Activated naive CD4-positive, alpha-beta T cell treated with Interleukin-2 at 50 U/mL for 16 hours (primary cell): ENCODE results near the gene PRIMA1.

Source experiments
- DNase-seq: peaks from one replicate; pipeline ENCODE4 v3.0.0-alpha.2; 2020

The PRIMA1 gene

GRCh38 chr14:93751946-93752655, 36.2 kb downstream of the PRIMA1 start:
- DNase-seq: no peak

GRCh38 chr14:93749076-93749420, 39.2 kb downstream of the PRIMA1 start:
- DNase-seq: no peak

- DNase-seq: no peak
Measured at GRCh38 chr14:93748208-93749075, 39.8 kb downstream of the PRIMA1 start.

- no peak for DNase-seq
Measured at GRCh38 chr14:93747560-93747959, 40.7 kb downstream of the PRIMA1 start.

- no peak for DNase-seq
Measured at GRCh38 chr14:93747102-93747501, 41.2 kb downstream of the PRIMA1 start.

- no peak for DNase-seq
Measured at GRCh38 chr14:93745603-93746273, 42.5 kb downstream of the PRIMA1 start.

- DNase-seq: no peak
Measured at GRCh38 chr14:93744876-93745275, 43.4 kb downstream of the PRIMA1 start.

- DNase-seq: no peak
Measured at GRCh38 chr14:93744176-93744575, 44.1 kb downstream of the PRIMA1 start.

- no peak for DNase-seq
Measured at GRCh38 chr14:93743270-93744060, 44.8 kb downstream of the PRIMA1 start.

- DNase-seq: no peak
Measured at GRCh38 chr14:93742761-93743160, 45.5 kb downstream of the PRIMA1 start.

- DNase-seq: no peak
Measured at GRCh38 chr14:93741556-93742230, 46.6 kb downstream of the PRIMA1 start.

GRCh38 chr14:93737634-93738033, 50.7 kb downstream of the PRIMA1 start:
- DNase-seq: no peak

GRCh38 chr14:93736378-93737014, 51.8 kb downstream of the PRIMA1 start:
- no peak for DNase-seq

- DNase-seq: no peak
Measured at GRCh38 chr14:93735206-93735605, 53.1 kb downstream of the PRIMA1 start.

- no peak for DNase-seq
Measured at GRCh38 chr14:93734086-93734822, 54.0 kb downstream of the PRIMA1 start.

- no peak for DNase-seq
Measured at GRCh38 chr14:93733631-93734030, 54.7 kb downstream of the PRIMA1 start.

GRCh38 chr14:93733231-93733630, 55.1 kb downstream of the PRIMA1 start:
- no peak for DNase-seq

- DNase-seq: no peak
Measured at GRCh38 chr14:93732524-93732923, 55.8 kb downstream of the PRIMA1 start.

GRCh38 chr14:93731753-93732152, 56.5 kb downstream of the PRIMA1 start:
- no peak for DNase-seq

GRCh38 chr14:93729993-93730392, 58.3 kb downstream of the PRIMA1 start:
- DNase-seq: no peak

- DNase-seq: no peak
Measured at GRCh38 chr14:93728651-93729016, 59.7 kb downstream of the PRIMA1 start.
